ENCODE data around the gene CPT1B.

CPT1B gene

DNA sequence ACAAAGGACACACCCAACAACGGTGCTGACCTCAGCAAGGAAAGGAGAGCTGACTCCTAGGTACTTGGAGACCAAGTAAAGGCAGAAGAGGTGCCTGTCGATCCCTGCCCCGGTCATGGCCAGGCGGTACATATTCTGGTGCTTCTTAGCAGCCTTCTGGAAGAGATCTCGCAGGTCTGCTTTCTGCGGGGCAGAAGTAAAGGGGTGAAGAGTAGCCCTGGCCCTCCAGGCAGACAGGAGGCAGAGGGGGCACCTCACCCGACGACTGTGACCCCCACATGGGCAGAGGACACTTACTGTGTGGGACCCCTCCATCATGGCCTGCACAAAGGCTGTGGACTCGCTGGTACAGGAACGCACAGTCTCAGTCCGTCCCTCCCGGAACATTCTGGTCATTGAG, 7.4 kb downstream of the CPT1B start:
- no peaks in the 10 kb centered on the region for H3K4me1 Mint-ChIP-seq
- H3K27me3 Mint-ChIP-seq (ENCODE audit: low read depth) = no peaks in the 10 kb centered on the region
- no peak overlapping the region for H3K27ac Mint-ChIP-seq
- H3K9me3 Mint-ChIP-seq = no peaks in the 10 kb centered on the region
- peaks cover 18% of the 10 kb centered on the region for H3K36me3 Mint-ChIP-seq (ENCODE audit: low read depth)
- H3K4me3 Mint-ChIP-seq = no peak overlapping the region
- TF ChIP-seq, protein P1, sequence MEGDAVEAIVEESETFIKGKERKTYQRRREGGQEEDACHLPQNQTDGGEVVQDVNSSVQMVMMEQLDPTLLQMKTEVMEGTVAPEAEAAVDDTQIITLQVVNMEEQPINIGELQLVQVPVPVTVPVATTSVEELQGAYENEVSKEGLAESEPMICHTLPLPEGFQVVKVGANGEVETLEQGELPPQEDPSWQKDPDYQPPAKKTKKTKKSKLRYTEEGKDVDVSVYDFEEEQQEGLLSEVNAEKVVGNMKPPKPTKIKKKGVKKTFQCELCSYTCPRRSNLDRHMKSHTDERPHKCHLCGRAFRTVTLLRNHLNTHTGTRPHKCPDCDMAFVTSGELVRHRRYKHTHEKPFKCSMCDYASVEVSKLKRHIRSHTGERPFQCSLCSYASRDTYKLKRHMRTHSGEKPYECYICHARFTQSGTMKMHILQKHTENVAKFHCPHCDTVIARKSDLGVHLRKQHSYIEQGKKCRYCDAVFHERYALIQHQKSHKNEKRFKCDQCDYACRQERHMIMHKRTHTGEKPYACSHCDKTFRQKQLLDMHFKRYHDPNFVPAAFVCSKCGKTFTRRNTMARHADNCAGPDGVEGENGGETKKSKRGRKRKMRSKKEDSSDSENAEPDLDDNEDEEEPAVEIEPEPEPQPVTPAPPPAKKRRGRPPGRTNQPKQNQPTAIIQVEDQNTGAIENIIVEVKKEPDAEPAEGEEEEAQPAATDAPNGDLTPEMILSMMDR (IDR thresholded peaks at IDR 0.05; ENCODE audit: unreplicated experiment in 3 of 3) = no peak

DNA sequence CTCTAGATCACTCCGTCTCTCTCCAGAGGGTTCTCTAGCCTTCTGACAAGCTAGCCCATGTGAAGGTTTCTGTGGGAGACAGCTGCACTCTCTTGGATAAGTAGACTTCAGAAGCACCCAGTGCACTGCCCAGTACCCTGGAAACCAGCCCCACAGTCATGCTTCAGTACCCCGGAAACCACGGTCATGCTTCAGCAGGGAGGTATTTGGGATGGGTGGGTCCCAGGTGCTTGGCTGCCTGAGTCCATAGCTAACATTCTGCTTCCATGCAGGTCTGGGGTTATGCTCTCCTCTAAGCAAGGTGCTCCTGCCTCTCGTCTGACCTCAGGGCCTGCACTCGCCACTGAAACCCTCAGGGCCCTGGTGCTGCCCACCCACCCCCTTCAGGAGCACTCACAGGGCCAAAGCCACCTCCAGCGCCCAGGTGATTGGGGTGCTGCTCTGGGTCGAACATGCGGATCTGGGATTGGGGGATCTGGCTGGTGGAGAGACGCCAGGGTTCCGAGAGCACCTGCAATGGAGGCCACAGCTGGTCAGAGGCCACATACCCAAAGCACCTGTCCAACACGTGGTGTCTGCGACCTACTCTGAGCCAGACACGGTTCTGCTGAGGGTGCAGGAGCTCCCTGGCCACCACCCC, 8.2 kb downstream of the CPT1B start:
- H3K27me3 Mint-ChIP-seq (ENCODE audit: low read depth) = no peaks in the 10 kb centered on the region
- no peak overlapping the region for H3K27ac Mint-ChIP-seq
- TF ChIP-seq, protein P1 (IDR thresholded peaks at IDR 0.05; ENCODE audit: unreplicated experiment in 3 of 3) = no peak
- no peaks in the 10 kb centered on the region for H3K4me1 Mint-ChIP-seq
- peaks cover 17% of the 10 kb centered on the region for H3K36me3 Mint-ChIP-seq (ENCODE audit: low read depth)
- H3K4me3 Mint-ChIP-seq = no peak overlapping the region
- H3K9me3 Mint-ChIP-seq = no peaks in the 10 kb centered on the region

DNA sequence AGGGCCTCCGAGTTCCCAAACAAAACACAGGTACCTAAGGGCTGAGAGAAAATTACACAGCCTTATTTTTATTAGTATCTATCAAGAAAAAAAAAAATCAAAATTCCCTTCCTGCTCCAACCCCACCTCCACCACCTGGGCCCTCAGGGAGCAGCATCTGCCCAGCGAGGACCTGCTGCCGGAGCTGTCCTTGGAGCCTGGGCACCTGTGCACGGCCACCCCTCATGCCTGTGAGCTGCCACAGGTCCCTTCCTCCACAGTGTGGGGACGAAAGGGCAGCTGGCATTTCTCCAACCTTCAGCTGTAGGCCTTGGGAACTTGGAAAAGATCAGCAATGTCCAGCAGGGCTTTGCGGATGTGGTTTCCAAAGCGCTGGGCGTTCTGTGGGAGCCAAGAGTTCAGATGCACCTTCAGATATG, 9.2 kb downstream of the CPT1B start:
- H3K9me3 Mint-ChIP-seq = no peaks in the 10 kb centered on the region

DNA sequence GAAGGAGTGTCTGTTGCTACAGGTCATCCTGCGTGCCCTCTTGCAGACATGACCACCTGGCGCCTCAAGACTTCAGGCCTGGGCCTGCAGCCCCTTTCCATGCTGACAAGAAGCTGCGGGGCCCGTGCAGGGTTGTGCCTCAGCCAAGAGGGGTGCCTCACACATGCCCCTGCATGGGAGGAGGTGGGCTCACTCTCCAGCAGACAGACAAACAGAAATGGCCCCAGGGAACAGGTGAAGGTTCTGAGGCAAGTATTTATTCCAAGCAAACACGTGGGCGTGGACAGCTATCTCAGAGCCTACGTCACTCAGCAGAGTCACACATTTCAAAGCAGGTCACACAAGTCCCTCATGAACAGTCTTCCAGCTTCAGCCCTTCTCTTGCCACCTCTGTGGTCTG, 9.6 kb downstream of the CPT1B start:
- TF ChIP-seq, protein P1 (IDR thresholded peaks at IDR 0.05; ENCODE audit: unreplicated experiment in 3 of 3) = no peak
- Mint-ChIP-seq H3K4me1 (peaks cover 3% of the 10 kb centered on the region), H3K4me3 (no peak overlapping the region), H3K27ac (no peak overlapping the region), H3K9me3 (no peaks in the 10 kb centered on the region), H3K36me3 (ENCODE audit: low read depth) (peaks cover 17% of the 10 kb centered on the region), H3K27me3 (ENCODE audit: low read depth) (no peaks in the 10 kb centered on the region)

More for the DNA sequence above, 9.2 kb downstream of the CPT1B start:
- TF ChIP-seq, protein P1 (IDR thresholded peaks at IDR 0.05; ENCODE audit: unreplicated experiment in 3 of 3) = no peak
- Mint-ChIP-seq H3K27ac (no peak overlapping the region), H3K36me3 (ENCODE audit: low read depth) (peaks cover 17% of the 10 kb centered on the region), H3K4me3 (no peak overlapping the region), H3K27me3 (ENCODE audit: low read depth) (no peaks in the 10 kb centered on the region), H3K4me1 (no peaks in the 10 kb centered on the region)

DNA sequence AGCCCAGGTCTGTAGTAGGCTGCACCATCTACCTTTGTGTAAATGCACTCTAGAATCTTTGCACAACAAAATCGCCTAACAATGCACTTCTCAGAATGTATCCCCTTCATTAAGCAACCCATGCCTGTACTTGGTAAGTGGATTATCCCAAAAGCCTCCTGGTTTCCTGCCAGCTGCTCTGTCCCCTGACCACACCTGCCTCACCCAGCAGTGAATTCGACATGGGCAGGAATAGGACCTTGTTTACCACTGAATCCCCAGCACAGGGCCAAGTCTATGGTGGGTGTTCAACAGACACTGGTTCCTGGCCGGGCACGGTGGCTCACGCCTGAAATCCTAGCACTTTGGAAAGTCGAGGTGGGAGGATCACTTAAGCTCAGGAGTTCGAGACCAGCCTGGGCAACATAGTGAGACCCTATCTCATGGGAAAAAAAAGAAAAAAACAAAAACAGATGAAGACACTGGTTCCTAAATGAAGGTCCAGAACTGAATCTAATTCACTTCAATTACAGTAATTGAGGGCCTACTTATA, 10.4 kb downstream of the CPT1B start:
- Mint-ChIP-seq H3K9me3 (no peaks in the 10 kb centered on the region), H3K27me3 (ENCODE audit: low read depth) (no peaks in the 10 kb centered on the region), H3K27ac (no peak overlapping the region), H3K4me3 (no peak overlapping the region), H3K36me3 (ENCODE audit: low read depth) (peaks cover 17% of the 10 kb centered on the region), H3K4me1 (peaks cover 11% of the 10 kb centered on the region)
- TF ChIP-seq, protein P1 (IDR thresholded peaks at IDR 0.05; ENCODE audit: unreplicated experiment in 3 of 3) = no peak

DNA sequence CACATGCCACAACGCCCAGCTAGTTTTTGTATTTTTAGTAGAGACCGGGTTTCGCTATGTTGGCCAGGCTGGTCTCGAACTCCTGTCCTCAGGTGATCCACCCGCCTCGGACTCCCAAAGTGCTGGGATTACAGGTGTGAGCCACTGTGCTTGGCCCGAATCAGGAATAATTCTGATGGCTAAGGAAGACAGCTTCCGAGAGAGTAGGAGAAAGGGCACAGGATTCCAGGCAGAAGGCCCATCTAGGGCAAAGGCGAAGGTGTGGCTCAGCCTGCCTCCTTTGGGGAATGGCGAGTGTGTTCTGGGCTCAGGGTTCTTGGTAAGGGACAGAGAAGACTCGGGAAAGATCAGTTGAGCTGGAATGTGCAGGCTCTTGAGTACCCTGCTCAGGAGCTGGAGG, 13.9 kb downstream of the CPT1B start:
- no peak overlapping the region for H3K27ac Mint-ChIP-seq
- H3K9me3 Mint-ChIP-seq = no peaks in the 10 kb centered on the region
- peaks cover 5% of the 10 kb centered on the region for H3K36me3 Mint-ChIP-seq (ENCODE audit: low read depth)
- H3K4me1 Mint-ChIP-seq = peaks cover 11% of the 10 kb centered on the region
- TF ChIP-seq, protein P1 (IDR thresholded peaks at IDR 0.05; ENCODE audit: unreplicated experiment in 3 of 3) = no peak
- peaks cover 23% of the 10 kb centered on the region for H3K27me3 Mint-ChIP-seq (ENCODE audit: low read depth)
- H3K4me3 Mint-ChIP-seq = peak overlapping the region; percentile 64 to 96 (median 94)
